NCI-H226 (cell line): ENCODE data around the gene CDKAL1.

Source experiments
- DNase-seq: peaks from one replicate; pipeline ENCODE4 v3.0.0-alpha.2; 2015

Gene CDKAL1

DNA sequence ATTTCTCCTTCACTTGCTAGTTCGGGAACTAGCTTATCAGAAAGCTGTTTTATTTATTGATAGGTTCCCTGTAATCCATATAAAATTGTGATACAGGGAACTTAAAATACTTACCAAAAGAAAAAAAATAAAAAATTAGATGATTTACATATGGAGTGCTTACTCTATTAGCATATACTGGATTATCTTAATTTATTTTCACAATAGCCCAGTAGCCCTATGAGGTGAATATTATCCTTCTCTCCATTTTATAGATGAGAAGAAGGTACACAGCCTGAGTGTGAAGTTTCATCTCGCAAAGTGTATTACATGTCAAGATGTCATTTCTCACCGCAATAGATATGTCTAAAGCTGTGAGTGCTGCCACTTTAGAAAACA is 463.5 kb downstream of the CDKAL1 start:
- DNase-seq = no peak

DNA sequence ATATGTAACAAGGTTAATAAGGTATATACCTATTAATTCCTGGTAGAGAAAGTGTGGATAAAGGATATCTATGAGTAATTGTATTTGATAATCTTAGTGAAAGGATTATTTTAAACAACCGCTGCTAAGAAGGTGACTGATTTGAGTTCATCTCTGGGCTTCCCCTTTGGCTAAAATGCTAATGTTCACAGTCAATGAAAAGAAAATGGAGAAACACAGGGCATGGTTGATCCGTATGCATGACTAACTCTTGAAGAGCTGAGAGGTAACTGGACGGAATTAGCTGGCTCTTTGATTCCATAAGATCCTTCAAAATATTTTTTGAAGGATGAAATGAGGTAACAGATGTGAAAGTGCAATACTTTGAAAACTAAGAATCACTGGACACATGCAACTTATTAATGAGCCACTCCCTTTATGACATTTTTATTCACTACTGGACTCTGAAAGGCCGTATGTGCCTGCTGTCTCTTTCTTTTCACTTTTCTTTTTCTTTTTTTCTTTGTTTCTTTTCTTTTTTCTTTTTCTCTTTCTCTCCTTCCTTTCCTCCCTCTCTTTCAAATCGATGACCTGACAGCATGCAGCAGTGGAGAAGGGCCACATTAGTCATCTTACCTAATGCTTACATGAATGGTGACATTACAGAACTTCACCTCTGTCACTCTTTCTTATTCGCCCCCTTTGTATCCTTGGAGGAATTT is 464.6 kb downstream of the CDKAL1 start:
- no peak for DNase-seq

- DNase-seq = no peak
Measured at GRCh38 chr6:21000331-21000801, 466.1 kb downstream of the CDKAL1 start.

DNA sequence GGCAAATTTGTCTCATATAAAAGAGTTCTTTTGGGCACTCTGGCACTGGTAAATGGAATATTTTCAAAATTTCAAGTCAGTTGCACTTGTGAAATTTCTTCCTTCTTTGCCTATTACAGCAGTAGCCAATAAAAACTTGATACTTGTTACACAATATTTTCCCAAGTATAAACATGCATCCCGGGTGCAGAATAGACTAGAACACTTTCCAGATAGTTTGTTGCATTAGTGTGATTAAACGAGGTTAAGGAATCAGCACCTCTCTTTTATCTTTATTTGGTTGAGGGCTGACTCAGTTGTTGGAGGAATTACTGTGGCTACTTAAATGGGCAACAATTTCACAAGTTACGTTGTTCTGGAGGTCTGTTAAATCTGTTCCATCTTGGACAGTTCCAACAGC is 467.5 kb downstream of the CDKAL1 start:
- no peak for DNase-seq

- peak; percentile 70 for DNase-seq
Measured at GRCh38 chr6:21003780-21004541, 469.7 kb downstream of the CDKAL1 start.

GRCh38 chr6:21005816-21006570 is 471.7 kb downstream of the CDKAL1 start:
- peak; percentile 88 for DNase-seq

GRCh38 chr6:21019614-21020013 is 485.4 kb downstream of the CDKAL1 start:
- no peak for DNase-seq

DNA sequence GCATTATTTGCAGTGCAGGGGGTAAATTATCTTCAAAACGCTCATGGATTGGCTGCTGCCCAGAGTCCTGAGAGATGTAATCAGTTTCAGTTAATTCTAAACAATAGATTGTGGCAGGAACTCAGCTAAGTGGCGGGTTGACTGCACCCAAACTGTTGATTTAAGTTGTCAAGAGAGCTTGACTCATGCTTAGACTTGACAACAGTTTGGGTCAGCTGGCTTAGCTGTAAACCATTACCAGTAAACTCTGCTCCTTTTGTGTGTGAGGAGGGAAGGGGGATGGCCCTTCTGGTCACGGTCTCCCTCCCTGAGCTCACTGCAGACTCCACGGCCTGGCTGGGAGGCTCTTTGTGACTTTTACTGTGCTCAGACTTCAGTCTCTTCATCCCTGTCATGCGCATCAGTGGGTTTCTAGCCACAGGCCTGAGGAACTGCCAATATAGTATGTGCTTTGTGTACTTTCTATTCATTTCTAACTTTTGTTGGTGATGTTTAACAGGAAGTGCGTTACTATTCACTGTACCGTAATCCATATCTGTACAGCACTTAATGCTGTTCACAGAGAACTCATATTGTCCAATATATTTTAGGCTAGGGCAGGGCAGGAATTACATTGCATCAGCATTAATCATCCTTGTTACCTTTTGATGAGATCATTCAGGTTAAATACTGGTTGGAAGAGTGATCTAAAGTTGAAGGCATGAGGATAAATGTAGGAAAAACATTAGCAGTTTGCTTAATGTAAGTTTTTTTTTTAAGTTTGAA is 488.3 kb downstream of the CDKAL1 start:
- peak; percentile 57 for DNase-seq

- DNase-seq = no peak
Measured at GRCh38 chr6:21023210-21023609, 489.0 kb downstream of the CDKAL1 start.

GRCh38 chr6:21024616-21025015 is 490.4 kb downstream of the CDKAL1 start:
- DNase-seq = no peak

GRCh38 chr6:21026576-21027273 is 492.5 kb downstream of the CDKAL1 start:
- peak; percentile 57 for DNase-seq

DNA sequence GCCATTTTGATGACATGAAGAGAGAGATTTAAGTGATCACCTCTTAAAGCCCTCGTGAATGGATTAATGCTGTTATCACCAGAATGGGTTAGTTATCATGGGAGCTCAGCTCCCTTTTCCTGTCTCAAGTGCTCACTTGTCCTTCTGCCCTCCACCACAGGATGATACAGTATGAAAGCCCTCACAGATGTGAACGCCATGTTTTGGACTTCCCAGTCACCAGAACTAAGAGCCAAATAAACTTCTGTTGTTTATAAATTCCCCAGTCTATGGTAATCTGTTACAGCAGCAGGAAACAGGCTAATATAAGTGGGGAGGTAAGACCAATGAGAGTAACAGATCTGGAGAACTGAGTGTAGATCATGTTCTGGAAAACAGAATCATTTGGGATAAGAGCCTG is 493.2 kb downstream of the CDKAL1 start:
- DNase-seq = no peak

DNA sequence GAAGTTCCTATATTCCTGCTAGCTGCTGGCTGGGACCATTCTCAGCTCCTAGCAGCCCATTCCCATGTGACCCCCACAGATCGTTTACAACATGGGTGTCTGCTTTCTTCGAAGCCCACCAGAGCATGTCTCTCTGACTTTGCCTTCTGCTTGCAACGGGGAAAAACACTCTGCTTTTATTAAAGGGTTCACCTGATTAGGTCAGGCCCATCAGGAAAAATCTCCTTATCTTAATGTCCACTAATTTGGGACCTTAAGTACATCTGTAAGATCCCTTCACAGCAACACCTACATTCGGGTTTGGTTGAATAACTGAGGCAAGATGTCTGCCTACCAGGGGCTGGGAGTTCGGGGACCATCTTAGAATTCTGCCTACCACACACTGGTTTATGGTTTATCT is 496.9 kb downstream of the CDKAL1 start:
- no peak for DNase-seq

DNA sequence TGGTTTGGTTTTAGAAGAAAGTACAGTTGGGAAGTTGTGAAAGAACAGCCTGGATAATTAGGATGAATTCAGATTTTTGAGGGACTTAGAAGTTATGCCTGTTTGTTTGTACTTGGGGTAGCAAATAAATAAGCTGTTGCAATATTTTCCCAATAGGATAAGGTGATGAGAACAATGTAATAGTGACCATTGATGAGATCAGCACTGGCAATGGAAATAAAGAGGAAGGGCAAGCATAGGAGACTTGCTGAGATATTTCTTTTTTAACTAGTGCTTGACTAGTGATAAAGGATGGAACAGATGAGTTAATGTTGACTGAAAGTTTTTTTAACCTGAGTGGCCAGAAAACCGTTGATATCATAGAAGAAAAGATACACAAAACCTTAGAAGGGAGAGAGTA is 498.8 kb downstream of the CDKAL1 start:
- DNase-seq = peak; percentile 1

DNA sequence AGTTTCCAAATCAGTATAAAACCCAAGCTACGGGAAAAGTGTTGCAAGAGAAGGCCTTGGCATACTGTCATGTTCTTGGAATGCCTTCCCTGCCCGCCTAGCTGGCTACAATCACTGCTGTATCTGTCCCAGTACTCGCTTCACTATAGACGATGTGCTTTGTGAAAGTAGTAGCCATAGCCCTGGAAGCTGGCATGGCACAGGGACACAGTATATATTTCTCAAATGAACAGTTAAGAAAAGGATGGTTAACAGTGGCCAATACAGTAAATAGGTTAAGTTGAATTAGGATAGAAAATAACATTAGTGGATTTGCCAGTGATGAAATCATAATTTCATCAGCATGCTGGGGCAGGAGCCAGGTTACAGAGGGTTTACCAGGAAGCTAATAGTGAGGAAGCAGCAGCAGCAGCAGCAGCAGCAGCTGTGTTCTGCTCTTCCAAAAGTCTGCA is 499.3 kb downstream of the CDKAL1 start:
- DNase-seq = peak; percentile 87

GRCh38 chr6:21034345-21034744 is 500.1 kb downstream of the CDKAL1 start:
- no peak for DNase-seq

- no peak for DNase-seq
Measured at GRCh38 chr6:21037453-21037852, 503.2 kb downstream of the CDKAL1 start.

DNA sequence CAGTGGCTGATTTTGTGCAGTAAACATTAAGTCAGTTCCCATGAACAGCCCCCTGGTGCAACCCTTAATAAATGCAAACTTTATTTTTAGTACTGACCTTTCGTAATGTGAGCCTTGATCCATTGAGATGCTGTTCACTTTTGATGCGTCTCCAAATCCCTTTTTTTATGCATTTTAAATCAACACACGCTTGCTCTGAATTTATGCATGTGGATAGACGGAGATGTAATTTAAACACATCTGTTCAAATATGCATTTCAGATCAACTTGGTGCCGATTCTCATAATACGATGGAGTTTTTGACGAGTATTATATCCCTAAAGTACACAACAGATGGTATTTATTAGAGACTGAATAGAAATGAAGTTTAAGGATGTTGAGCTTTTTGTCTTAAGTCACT is 505.7 kb downstream of the CDKAL1 start:
- DNase-seq = no peak

- peak; percentile 56 for DNase-seq
Measured at GRCh38 chr6:21045135-21045700, 511.0 kb downstream of the CDKAL1 start.

DNA sequence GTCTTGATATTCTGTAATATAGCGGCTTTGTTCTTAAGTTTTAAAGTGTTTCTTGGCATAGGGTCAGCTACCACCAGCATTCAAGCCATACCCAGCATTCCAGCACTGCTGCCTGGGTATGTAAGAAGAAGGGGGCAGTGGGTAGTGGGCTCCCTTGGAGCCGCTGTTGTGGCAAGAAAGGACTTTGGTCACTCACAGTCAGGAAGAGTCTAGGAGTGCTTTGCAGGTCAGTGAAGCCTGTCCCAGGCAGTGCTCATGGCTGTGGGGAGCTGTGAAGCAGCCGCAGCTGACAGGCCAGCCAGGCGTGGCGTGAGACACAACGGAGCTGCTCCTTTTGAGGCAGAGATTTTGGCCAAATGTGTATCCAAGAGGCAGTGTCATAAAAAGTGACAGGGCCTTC is 512.0 kb downstream of the CDKAL1 start:
- DNase-seq = no peak

- no peak for DNase-seq
Measured at GRCh38 chr6:21048047-21048446, 513.8 kb downstream of the CDKAL1 start.

DNA sequence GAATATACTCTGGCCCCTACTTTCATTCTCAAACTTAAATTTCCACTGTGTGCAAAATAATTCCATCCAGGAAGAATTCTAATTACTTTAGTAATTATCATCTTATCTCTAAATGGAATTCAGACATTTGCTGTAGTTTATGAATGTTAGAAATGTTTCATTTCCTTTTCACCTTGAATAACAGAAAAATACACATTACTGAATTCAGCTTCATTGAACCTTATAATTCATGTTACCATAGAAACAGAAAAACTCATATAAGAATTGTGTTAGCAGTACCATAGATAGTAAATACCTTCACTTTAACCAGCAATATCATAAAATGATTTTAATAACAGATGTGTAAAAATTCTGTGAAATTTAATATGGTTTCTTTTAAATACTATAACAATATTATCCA is 514.9 kb downstream of the CDKAL1 start:
- DNase-seq = no peak
